Body of pancreas (tissue), 4 donors: ENCODE data around the gene C8A. TPM values are rescaled to one million over a fixed set of nuclear protein-coding genes. Genes with fewer than 3 reads are reported as not detected.

Source experiments
- ATAC-seq: fragments of 150-250 bp; one replicate; pipeline ENCODE4 v1.9.1; 2016
- DNase-seq, 4 donors: peaks; one replicate each; pipeline ENCODE4 v3.0.0-alpha.2; 2019
- H3K27ac ChIP-seq, 4 donors: fragments of 200-600 bp; sonication (generic); 1 replicate in 3 of 4; 2 replicates in 1 of 4; pipeline versions ENCODE4 v1.5.1 to v1.6.1; 2016 to 2019; ENCODE audit warnings: mild to moderate bottlenecking in 1 of 4, mixed read lengths in 1 of 4, moderate library complexity in 1 of 4
- H3K27me3 ChIP-seq, 2 donors: fragments of 200-600 bp; sonication (generic); one replicate each; pipeline ENCODE4 v1.6.0; 2016; ENCODE audit warnings: mild to moderate bottlenecking in 1 of 2
- H3K36me3 ChIP-seq, 2 donors: fragments of 200-600 bp; sonication (generic); replicated peaks in 1 of 2; 2 replicates each; pipeline ENCODE4 v1.5.1; 2016; ENCODE audit warnings: low read depth in 2 of 2; ENCODE audit not compliant: insufficient read depth in 1 of 2
- H3K4me1 ChIP-seq: fragments of 200-600 bp; sonication (generic); one replicate; pipeline ENCODE4 v1.6.0; 2016
- H3K4me3 ChIP-seq, 2 donors: fragments of 200-600 bp; sonication (generic); 1 replicate in 1 of 2; 2 replicates in 1 of 2; pipeline ENCODE4 v1.5.1; 2016 to 2019
- H3K9me3 ChIP-seq, 3 donors: fragments of 200-600 bp; sonication (generic); 1 replicate in 2 of 3; 2 replicates in 1 of 3; pipeline ENCODE4 v1.5.1; 2016
- CTCF ChIP-seq, 7 experiments: fragments of 450-650 bp in 4 of 7; fragments of 200-600 bp in 3 of 7; sonication (generic) in 3 of 7; IDR thresholded peaks; one replicate each; pipeline ENCODE4 v1.5.1; 2016 to 2019; ENCODE audit warnings: antibody characterized with exemption in 7 of 7
- POLR2A ChIP-seq, 3 donors: fragments of 450-650 bp; IDR thresholded peaks; one replicate each; pipeline ENCODE4 v1.6.1; 2016; ENCODE audit warnings: antibody characterized with exemption in 3 of 3, mild to moderate bottlenecking in 2 of 3
- WGBS, 2 donors: methylation state at CpG; one replicate each; pipeline ENCODE4 v1.1.5; 2017; 5-methylcytosine and 5-hydroxymethylcytosine counted together
- intact Hi-C: fragments of 100-400 bp; cut with DNase I; formaldehyde crosslinking; loops from one replicate; pipeline ENCODE4 v1.15.1; 2023
- total RNA-seq, 2 donors: library from RNA; depleted of rRNA; stranded (reverse); fragments of >200 nt; gene quantifications; one replicate each; pipeline ENCODE4 v1.1.0, GENCODE V29; 2016

Gene C8A
- total RNA-seq, 2 donors from 2014 or later: not detected

GRCh38 chr1:56816264-56816663, 38.3 kb upstream of the C8A start:
- no peaks in the 10 kb centered on the region for H3K27me3 ChIP-seq
- H3K4me3 ChIP-seq: no peak overlapping the region
- DNase-seq (no peak), ATAC-seq (no peak)
- H3K27ac ChIP-seq: no peak overlapping the region
- H3K4me1 ChIP-seq: peaks cover 33% of the 10 kb centered on the region
- no peaks in the 10 kb centered on the region for H3K9me3 ChIP-seq
- TF ChIP-seq POLR2A (IDR thresholded peaks at IDR 0.05): no peak
- no peak for TF ChIP-seq CTCF (IDR thresholded peaks at IDR 0.05)
- WGBS, 2 donors: 92 to 95% methylated on average over 1 of the region's 1 CpG
- H3K36me3 ChIP-seq: no peaks in the 10 kb centered on the region
- intact Hi-C loops: no loop called here

DNA sequence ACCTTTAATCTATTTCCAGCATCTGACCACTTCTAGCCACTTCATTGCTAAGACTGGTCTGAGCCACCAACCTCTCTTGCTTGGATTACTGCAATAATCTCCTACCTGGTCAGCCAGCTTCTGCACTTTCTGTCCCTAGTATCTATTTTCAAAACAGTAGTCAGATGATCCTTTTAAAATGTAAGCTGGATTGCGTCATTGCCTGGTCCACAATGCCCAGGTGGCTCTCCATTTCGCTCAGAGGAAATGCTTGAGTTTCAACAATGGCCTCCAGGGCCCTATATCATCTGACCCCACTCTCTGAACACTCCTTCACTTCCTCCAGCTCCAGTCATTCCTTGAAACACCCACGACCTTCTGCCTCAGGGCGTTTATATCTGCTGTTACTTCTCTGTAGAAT, 37.7 kb upstream of the C8A start:
- no peak overlapping the region for H3K27ac ChIP-seq
- intact Hi-C loops: no loop called here

DNA sequence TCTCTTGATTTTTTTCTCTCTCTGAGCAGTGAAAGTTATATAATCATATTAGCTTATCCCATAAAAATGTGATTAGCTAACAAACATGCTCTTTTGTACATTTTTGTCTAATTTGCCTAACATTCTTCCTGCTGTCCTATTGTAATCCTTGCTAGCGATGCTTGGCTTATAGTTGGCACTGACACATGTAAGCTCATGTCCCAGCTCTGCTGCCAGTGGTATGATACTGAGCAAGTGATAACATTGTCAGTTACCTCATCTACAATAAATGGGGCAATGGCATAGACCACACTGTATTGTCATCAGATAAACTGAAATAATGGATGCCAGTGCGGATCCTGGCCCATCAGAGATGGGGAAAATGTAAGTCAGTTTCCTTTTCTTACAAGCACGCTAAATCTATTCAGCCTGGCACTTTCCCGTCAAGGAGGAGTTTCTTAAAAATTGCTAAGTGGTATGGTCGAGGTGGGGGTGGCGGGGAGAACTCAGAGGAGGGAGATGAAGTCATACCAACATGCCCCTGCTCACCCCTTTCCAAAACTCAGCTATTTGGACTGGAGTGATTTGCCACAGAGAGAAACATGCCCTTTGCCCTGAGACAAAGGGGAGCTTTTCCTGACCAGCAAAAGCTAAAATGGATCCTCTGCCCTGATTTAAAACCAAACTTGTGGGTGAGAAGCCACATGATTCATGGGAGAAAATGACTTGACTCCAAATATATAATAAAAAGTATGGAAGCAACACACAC, 36.7 kb upstream of the C8A start:
- Histone ChIP-seq H3K4me3 (no peak overlapping the region), H3K27me3 (no peaks in the 10 kb centered on the region), H3K27ac (no peak overlapping the region), H3K36me3 (no peaks in the 10 kb centered on the region), H3K4me1 (peaks cover 32% of the 10 kb centered on the region), H3K9me3 (no peaks in the 10 kb centered on the region)
- 80 to 88% methylated on average over 6 of the region's 6 CpGs for WGBS, 2 donors
- ATAC-seq (no peak), DNase-seq (no peak)
- intact Hi-C loops: no loop called here
- TF ChIP-seq CTCF (IDR thresholded peaks at IDR 0.05): no peak
- TF ChIP-seq POLR2A (IDR thresholded peaks at IDR 0.05): no peak

More for the DNA sequence above, 37.7 kb upstream of the C8A start:
- Histone ChIP-seq H3K4me3 (no peak overlapping the region), H3K27me3 (no peaks in the 10 kb centered on the region), H3K36me3 (no peaks in the 10 kb centered on the region), H3K4me1 (peaks cover 32% of the 10 kb centered on the region), H3K9me3 (no peaks in the 10 kb centered on the region)
- DNase-seq: no peak
- ATAC-seq: no peak
- WGBS, 2 donors: 83 to 88% methylated on average over 4 of the region's 4 CpGs
- no peak for TF ChIP-seq CTCF (IDR thresholded peaks at IDR 0.05)
- no peak for TF ChIP-seq POLR2A (IDR thresholded peaks at IDR 0.05)

DNA sequence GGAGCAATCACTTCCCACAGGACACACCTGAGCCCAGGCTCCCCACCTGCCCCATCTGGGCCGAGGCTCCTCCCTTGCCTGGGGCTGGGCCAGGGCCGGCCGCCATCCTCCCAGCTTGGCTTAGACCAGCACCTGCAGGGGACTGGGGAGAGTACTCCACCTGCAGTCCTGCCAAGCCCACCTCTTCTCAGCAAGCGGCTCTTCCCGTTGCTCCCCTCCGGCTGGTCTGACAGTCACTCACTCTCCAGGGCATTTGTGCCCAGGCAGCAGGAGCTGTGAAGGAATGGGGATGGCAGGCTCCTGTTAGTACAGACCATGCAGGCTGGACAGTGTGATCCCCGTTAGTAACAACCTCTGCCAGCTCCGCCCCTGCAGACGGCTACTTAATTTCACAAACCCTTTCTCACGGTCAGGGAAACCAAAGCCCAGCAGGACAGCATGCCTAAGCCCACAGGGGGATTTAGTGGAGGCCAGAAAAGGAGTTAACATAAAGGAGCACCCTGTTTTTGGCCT, 35.2 kb upstream of the C8A start, which contains the start of gene FYB2:
FYB2 (minus strand) TSS at position 18 of the 513 bp plus-strand sequence. CDS start 114 bp downstream, outside the sequence.
- Histone ChIP-seq H3K36me3 (no peaks in the 10 kb centered on the region), H3K27ac (peak within 1 kb of the TSS; percentile 39 to 50 (median 45)), H3K4me1 (peaks cover 32% of the 10 kb centered on the region), H3K4me3 (no peak within 1 kb of the TSS), H3K27me3 (no peaks in the 10 kb centered on the region), H3K9me3 (no peaks in the 10 kb centered on the region)
- intact Hi-C loops: no loop called here
- ATAC-seq (peak; percentile 26), DNase-seq (peak; percentile 29 to 66 (median 41))
- TF ChIP-seq POLR2A (IDR thresholded peaks at IDR 0.05): no peak
- TF ChIP-seq CTCF (IDR thresholded peaks at IDR 0.05): no peak
- WGBS, 2 donors: 52 to 57% methylated on average over 10 of the region's 10 CpGs
